Measurements from ENCODE around the gene POU3F3. TPM values are rescaled to one million over a fixed set of nuclear protein-coding genes. Genes with fewer than 3 reads are reported as not detected.

Gene POU3F3
- total RNA-seq, 1 donor from 2014 or later = not detected

DNA sequence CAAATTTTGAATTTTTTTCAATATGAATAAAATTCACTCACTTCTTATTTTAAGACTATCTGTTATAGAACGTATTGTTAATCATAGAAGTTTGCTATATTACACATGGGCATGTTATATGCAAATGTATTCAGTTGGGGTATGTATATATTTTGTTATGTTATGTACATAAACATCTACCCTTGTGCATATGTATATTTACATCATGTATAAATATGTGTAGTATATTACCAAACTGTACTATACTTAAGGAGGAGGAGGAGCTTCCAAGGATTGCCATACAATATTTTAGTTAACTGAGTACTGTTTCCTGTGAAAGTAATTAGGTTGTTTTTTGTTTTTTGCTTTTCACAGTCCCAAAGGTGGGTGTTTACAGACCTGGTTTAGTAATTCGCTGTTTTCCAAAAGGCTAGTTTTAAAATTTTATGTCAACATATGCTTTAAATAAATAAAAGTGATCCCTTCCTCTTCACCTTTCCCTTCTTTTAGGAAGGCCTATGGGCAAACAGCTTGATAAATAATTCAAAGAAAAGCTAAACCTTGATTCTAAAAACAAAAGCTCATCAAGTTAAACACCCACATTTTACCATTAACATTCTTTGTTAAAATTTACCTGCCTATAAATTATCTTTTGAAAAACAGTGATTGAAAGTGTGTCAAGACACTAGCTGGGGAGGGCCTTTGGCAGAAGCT lies 12.9 kb upstream of the POU3F3 start:
- Mint-ChIP-seq H3K9me3 (no peaks in the 10 kb centered on the region), H3K27me3 (peaks cover 48% of the 10 kb centered on the region), H3K36me3 (ENCODE audit: low read depth) (peaks cover 2% of the 10 kb centered on the region), H3K4me3 (no peak overlapping the region), H3K27ac (no peak overlapping the region), H3K4me1 (peaks cover 5% of the 10 kb centered on the region)
- no peak for DNase-seq
- intact Hi-C loops (cut with micrococcal nuclease) = no loop called here

- no peaks in the 10 kb centered on the region for H3K9me3 Mint-ChIP-seq
- intact Hi-C loops (cut with micrococcal nuclease) = no loop called here
- H3K4me1 Mint-ChIP-seq = peaks cover 5% of the 10 kb centered on the region
- H3K27ac Mint-ChIP-seq = no peak overlapping the region
- H3K27me3 Mint-ChIP-seq = peaks cover 54% of the 10 kb centered on the region
- no peak overlapping the region for H3K4me3 Mint-ChIP-seq
- peaks cover 2% of the 10 kb centered on the region for H3K36me3 Mint-ChIP-seq (ENCODE audit: low read depth)
- DNase-seq = no peak
Measured at GRCh38 chr2:104841744-104842143, 12.2 kb upstream of the POU3F3 start.

DNA sequence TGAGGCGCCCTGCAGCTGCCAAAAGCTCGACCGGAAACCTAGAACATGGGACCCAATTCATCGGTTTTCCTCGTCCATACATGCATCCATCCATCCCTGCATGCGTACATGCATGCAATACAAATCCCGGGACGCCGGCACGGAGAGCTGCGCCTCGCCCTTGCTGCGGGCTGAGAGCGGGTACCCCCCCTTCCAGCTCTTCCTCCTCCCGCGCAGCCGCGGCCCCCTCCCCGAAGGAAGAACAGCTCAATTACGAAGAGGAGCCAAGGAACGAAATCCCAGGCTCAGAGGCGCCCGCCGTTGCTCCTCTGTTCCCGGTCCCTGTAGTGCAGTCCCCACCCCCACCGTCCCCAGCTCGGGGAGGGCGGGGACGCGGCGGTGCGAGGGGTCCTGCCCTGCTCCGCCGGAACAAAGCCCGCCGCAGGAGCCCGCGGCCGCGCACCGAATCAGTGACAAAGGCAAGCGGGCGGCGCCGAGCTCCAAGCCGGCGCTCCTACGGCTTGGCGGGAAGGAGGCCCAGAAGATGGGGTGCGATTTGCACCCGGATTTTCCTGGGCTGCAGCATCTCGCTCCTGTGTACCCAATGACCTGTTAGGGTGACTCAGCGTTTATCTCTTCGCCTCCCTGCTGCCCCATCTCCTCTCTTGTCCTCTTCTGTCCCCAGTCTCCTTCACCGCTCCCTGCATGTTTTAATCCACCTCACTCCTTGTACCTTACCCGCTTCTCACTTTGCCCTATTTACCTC lies 8.9 kb upstream of the POU3F3 start:
- DNase-seq = no peak
- Mint-ChIP-seq H3K36me3 (ENCODE audit: low read depth) (peaks cover 2% of the 10 kb centered on the region), H3K27me3 (peaks cover 73% of the 10 kb centered on the region), H3K4me1 (peaks cover 7% of the 10 kb centered on the region), H3K4me3 (peak overlapping the region; percentile 9), H3K9me3 (no peaks in the 10 kb centered on the region), H3K27ac (peak overlapping the region; percentile 12)
- intact Hi-C loops (cut with micrococcal nuclease) = no loop called here

- peaks cover 2% of the 10 kb centered on the region for H3K36me3 Mint-ChIP-seq (ENCODE audit: low read depth)
- DNase-seq = no peak
- H3K27me3 Mint-ChIP-seq = peaks cover 79% of the 10 kb centered on the region
- H3K27ac Mint-ChIP-seq = peak overlapping the region; percentile 12
- no peaks in the 10 kb centered on the region for H3K9me3 Mint-ChIP-seq
- peaks cover 7% of the 10 kb centered on the region for H3K4me1 Mint-ChIP-seq
- intact Hi-C loops (cut with micrococcal nuclease) = no loop called here
- H3K4me3 Mint-ChIP-seq = peak overlapping the region; percentile 9
Measured at GRCh38 chr2:104845552-104845931, 8.4 kb upstream of the POU3F3 start.

GRCh38 chr2:104845946-104846785 lies 7.7 kb upstream of the POU3F3 start:
- Mint-ChIP-seq H3K27ac (no peak overlapping the region), H3K9me3 (no peaks in the 10 kb centered on the region), H3K4me3 (no peak overlapping the region), H3K4me1 (peaks cover 7% of the 10 kb centered on the region), H3K27me3 (peaks cover 84% of the 10 kb centered on the region), H3K36me3 (ENCODE audit: low read depth) (peaks cover 2% of the 10 kb centered on the region)
- no peak for DNase-seq
- intact Hi-C loops (cut with micrococcal nuclease) = no loop called here

DNA sequence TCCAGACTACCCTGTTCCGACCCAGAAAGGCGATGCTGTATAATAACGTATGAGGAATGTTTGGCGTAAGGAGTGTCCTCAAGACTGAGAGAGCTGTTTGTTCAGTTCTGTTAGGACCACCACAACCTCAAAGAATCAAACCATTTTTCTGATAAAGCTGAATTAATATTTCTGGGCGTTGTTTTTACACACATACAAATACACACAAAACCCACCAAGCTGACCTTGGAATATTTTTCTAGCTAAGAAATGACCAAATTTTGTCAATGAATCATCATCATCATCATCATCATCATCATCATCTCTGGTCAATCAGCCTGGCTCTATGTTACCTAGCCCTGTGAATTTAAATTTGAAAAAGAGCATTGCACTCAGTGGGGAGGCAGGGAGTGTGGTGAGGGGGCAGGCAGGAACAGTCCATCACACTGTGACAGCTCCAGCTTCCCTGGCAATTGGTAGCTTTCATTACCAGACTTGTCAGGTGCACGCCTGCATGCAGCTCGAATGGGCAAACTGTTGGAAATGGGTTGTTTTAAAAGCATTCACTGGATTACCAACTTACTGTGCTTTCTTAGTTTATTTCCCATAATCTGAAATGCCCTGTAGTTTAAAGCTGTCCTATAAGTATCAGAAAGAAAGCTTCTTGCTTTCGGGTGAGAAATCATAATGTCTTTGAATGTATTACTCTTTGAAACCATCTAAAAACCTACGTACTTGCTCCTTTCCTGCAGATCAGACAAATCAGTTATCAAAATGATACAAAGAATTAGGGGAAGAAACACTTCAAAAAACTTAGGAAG lies 6.9 kb upstream of the POU3F3 start:
- peak; percentile 19 for DNase-seq
- H3K9me3 Mint-ChIP-seq = no peaks in the 10 kb centered on the region
- no peak overlapping the region for H3K27ac Mint-ChIP-seq
- H3K4me1 Mint-ChIP-seq = peaks cover 7% of the 10 kb centered on the region
- peaks cover 2% of the 10 kb centered on the region for H3K36me3 Mint-ChIP-seq (ENCODE audit: low read depth)
- intact Hi-C loops (cut with micrococcal nuclease) = no loop called here
- H3K27me3 Mint-ChIP-seq = peaks cover 84% of the 10 kb centered on the region
- H3K4me3 Mint-ChIP-seq = no peak overlapping the region

- Mint-ChIP-seq H3K27me3 (peaks cover 83% of the 10 kb centered on the region), H3K4me1 (peaks cover 9% of the 10 kb centered on the region), H3K9me3 (no peaks in the 10 kb centered on the region), H3K36me3 (ENCODE audit: low read depth) (peaks cover 4% of the 10 kb centered on the region), H3K27ac (no peak overlapping the region), H3K4me3 (no peak overlapping the region)
- DNase-seq = peak; percentile 19
- intact Hi-C loops (cut with micrococcal nuclease) = no loop called here
Measured at GRCh38 chr2:104847586-104848160, 6.2 kb upstream of the POU3F3 start.

DNA sequence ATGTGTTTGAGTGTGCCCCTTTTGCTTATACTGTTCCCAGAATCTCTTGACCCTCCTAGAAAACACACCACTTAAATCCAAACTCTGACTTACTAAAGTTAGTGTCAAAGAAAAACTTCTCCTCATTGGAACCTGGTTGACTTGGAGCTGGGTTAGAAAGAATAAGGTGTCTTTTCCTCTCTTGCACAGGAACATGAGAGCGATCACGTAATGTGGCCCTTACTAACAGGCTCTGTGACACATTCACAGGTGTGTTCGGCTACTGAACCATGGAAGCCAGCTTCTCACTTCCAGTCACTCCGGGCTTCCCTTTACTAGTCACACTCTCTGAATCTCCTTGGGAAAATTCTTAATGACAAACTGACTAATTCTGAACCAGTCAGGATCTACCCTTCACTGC lies 5.4 kb upstream of the POU3F3 start:
- H3K36me3 Mint-ChIP-seq (ENCODE audit: low read depth) = peaks cover 10% of the 10 kb centered on the region
- peaks cover 4% of the 10 kb centered on the region for H3K9me3 Mint-ChIP-seq
- peak; percentile 47 for DNase-seq
- peaks cover 16% of the 10 kb centered on the region for H3K4me1 Mint-ChIP-seq
- no peak overlapping the region for H3K27ac Mint-ChIP-seq
- intact Hi-C loops (cut with micrococcal nuclease) = no loop called here
- peaks cover 88% of the 10 kb centered on the region for H3K27me3 Mint-ChIP-seq
- H3K4me3 Mint-ChIP-seq = no peak overlapping the region

DNA sequence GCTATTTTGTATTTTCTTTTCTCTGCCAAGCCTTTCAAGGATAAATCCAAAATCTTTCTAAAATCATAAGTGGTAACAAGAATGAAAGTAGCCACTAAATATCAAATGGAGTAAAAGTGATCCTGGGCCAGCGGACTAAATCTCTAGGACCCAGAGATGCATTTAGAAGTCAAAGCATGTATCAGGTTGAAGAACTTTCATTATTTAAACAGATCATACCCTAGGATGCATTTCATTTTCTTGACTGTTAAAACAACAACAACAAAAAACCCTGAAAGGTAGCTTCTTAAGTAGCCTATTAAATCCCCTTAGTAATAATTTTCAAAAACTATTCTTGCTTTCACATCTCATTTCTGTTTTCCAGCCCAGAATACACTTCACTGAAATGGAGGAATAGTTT lies 4.8 kb upstream of the POU3F3 start:
- peaks cover 20% of the 10 kb centered on the region for H3K4me1 Mint-ChIP-seq
- peaks cover 87% of the 10 kb centered on the region for H3K27me3 Mint-ChIP-seq
- H3K9me3 Mint-ChIP-seq = peaks cover 7% of the 10 kb centered on the region
- intact Hi-C loops (cut with micrococcal nuclease) = no loop called here
- H3K4me3 Mint-ChIP-seq = no peak overlapping the region
- DNase-seq = no peak
- no peak overlapping the region for H3K27ac Mint-ChIP-seq
- peaks cover 13% of the 10 kb centered on the region for H3K36me3 Mint-ChIP-seq (ENCODE audit: low read depth)

DNA sequence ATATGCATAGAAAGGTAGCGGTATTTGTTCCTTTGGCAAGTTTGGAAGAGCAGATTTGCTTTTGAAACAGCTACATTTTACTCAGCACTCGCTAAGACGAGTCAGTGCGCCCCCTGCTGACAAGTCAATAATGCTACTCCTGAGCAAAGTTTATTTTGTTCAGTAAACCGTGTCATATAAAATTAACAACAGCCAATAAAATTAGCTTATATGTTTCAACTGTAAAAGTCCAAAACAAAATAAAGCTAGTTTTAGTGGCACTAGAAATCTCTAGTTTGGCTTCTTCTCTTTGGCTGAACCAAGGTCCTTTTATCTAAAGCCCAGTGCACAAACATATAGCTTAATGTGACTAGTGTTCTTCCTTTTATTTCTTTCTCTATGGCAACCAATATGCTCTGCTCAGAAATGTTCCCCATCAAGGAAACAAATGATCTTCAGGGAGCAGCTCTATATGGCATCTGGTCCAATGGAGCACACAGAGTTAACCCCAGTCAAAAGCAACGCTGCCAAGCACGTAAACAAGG lies 4.2 kb upstream of the POU3F3 start:
- Mint-ChIP-seq H3K27ac (no peak overlapping the region), H3K4me1 (peaks cover 23% of the 10 kb centered on the region), H3K27me3 (peaks cover 90% of the 10 kb centered on the region), H3K36me3 (ENCODE audit: low read depth) (peaks cover 18% of the 10 kb centered on the region), H3K9me3 (peaks cover 13% of the 10 kb centered on the region), H3K4me3 (no peak overlapping the region)
- intact Hi-C loops (cut with micrococcal nuclease) = no loop called here
- peak; percentile 88 for DNase-seq

GRCh38 chr2:104850361-104851290 lies 3.3 kb upstream of the POU3F3 start:
- intact Hi-C loops (cut with micrococcal nuclease) = no loop called here
- Mint-ChIP-seq H3K27me3 (peaks cover 85% of the 10 kb centered on the region), H3K4me3 (no peak overlapping the region), H3K4me1 (peaks cover 21% of the 10 kb centered on the region), H3K27ac (peak overlapping the region; percentile 49), H3K36me3 (ENCODE audit: low read depth) (peaks cover 17% of the 10 kb centered on the region), H3K9me3 (peaks cover 13% of the 10 kb centered on the region)
- peak; percentile 52 for DNase-seq

Measured in activated CD4-positive, alpha-beta T cell treated with anti-CD3 and anti-CD28 coated beads, Interleukin-2, amount 10 ng/mL, durations not matched to agents 24 days and 14 days (primary cell).